KMS-11 (cell line): Measurements from ENCODE around the gene TRAF3IP1.

Experiments
- H2AFZ ChIP-seq: fragments of 200-600 bp; sonication (generic); 2 replicates; pipeline ENCODE4 v1.6.1; 2016; ENCODE audit warnings: antibody characterized with exemption, mixed run types, low read depth
- H3K27ac ChIP-seq: fragments of 200-600 bp; sonication (generic); 2 replicates; pipeline ENCODE4 v1.6.1; 2016; ENCODE audit warnings: mild to moderate bottlenecking, mixed run types
- H3K27me3 ChIP-seq: fragments of 200-600 bp; sonication (generic); 2 replicates; pipeline ENCODE4 v1.6.1; 2017; ENCODE audit warnings: mild to moderate bottlenecking, low read depth, mixed run types, moderate library complexity; ENCODE audit not compliant: insufficient read depth
- H3K36me3 ChIP-seq: fragments of 200-600 bp; sonication (generic); 2 replicates; pipeline ENCODE4 v1.6.1; 2017; ENCODE audit warnings: mild to moderate bottlenecking, mixed run types; ENCODE audit not compliant: insufficient read depth
- H3K4me1 ChIP-seq: fragments of 200-600 bp; sonication (generic); 2 replicates; pipeline ENCODE4 v1.6.1; 2016; ENCODE audit warnings: mild to moderate bottlenecking, low read depth, mixed run types; ENCODE audit not compliant: poor library complexity, severe bottlenecking
- H3K4me2 ChIP-seq: fragments of 200-600 bp; sonication (generic); 2 replicates; pipeline ENCODE4 v1.7.0; 2016; ENCODE audit warnings: mild to moderate bottlenecking, mixed run types
- H3K4me3 ChIP-seq: fragments of 200-600 bp; sonication (generic); IDR thresholded peaks from 2 replicates; pipeline ENCODE4 v1.6.1; 2017; ENCODE audit warnings: low read depth, low read length, mixed read lengths; ENCODE audit not compliant: insufficient read depth
- H3K79me2 ChIP-seq: fragments of 200-600 bp; sonication (generic); 2 replicates; pipeline ENCODE4 v1.6.1; 2016; ENCODE audit warnings: low read depth, mixed run types; ENCODE audit not compliant: insufficient read depth
- H3K9ac ChIP-seq: fragments of 200-600 bp; sonication (generic); 2 replicates; pipeline ENCODE4 v1.6.1; 2016; ENCODE audit warnings: mild to moderate bottlenecking, mixed run types
- H4K20me1 ChIP-seq: fragments of 200-600 bp; sonication (generic); 2 replicates; pipeline ENCODE4 v1.6.1; 2016; ENCODE audit warnings: mild to moderate bottlenecking, mixed run types; ENCODE audit not compliant: insufficient read depth
- TF ChIP-seq, protein P1 (sequence below): fragments of 200-600 bp; sonication (generic); conservative IDR thresholded peaks from 2 replicates; pipeline ENCODE4 v1.6.1; 2017; ENCODE audit warnings: low read depth, mild to moderate bottlenecking, antibody characterized with exemption, low read length, moderate library complexity, mixed read lengths

Gene TRAF3IP1

DNA sequence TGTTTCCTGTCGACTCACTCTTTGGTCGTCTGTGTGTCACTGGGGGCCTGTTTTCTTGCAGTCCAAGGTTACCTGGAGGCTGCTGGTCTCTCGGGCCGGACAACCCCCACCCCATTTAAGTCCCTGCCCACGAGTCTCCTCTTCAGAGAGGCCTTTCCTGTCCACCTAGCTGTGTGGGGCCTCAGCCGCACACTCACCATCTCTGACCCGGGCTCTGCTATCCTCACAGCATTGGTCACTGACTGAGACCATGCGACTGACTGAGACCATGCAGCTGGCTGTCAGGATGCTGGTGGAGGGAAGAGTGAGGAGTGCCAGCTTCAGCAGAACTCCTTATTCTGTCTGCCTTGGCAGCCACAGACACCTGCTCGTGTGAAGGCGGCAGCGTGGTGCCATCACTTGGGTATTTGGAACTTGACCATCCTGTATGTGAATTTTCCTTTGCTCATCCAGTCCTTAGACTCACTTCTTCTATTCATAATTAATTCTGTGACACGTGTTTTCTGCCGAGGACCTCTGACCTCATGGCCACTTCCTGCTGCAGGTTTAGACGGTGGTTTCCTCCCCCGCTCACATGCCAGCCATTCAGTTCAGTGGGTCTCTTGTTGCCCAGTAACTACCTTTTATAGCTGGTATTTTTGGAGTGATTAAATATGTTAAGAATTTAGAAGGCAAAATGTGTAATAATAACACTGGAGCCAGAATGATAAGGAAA lies 58.9 kb downstream of the TRAF3IP1 start:
- H3K4me1 ChIP-seq = no peaks in the 10 kb centered on the region
- H3K27ac ChIP-seq = no peak overlapping the region
- H3K4me3 ChIP-seq = no peak overlapping the region
- TF ChIP-seq, protein P1, sequence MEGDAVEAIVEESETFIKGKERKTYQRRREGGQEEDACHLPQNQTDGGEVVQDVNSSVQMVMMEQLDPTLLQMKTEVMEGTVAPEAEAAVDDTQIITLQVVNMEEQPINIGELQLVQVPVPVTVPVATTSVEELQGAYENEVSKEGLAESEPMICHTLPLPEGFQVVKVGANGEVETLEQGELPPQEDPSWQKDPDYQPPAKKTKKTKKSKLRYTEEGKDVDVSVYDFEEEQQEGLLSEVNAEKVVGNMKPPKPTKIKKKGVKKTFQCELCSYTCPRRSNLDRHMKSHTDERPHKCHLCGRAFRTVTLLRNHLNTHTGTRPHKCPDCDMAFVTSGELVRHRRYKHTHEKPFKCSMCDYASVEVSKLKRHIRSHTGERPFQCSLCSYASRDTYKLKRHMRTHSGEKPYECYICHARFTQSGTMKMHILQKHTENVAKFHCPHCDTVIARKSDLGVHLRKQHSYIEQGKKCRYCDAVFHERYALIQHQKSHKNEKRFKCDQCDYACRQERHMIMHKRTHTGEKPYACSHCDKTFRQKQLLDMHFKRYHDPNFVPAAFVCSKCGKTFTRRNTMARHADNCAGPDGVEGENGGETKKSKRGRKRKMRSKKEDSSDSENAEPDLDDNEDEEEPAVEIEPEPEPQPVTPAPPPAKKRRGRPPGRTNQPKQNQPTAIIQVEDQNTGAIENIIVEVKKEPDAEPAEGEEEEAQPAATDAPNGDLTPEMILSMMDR = no peak
- H3K4me2 ChIP-seq = no peak overlapping the region
- no peak overlapping the region for H2AFZ ChIP-seq
- no peaks in the 10 kb centered on the region for H3K27me3 ChIP-seq
- H3K9ac ChIP-seq = no peak overlapping the region
- no peaks in the 10 kb centered on the region for H3K79me2 ChIP-seq
- H4K20me1 ChIP-seq = no peaks in the 10 kb centered on the region
- no peaks in the 10 kb centered on the region for H3K36me3 ChIP-seq

DNA sequence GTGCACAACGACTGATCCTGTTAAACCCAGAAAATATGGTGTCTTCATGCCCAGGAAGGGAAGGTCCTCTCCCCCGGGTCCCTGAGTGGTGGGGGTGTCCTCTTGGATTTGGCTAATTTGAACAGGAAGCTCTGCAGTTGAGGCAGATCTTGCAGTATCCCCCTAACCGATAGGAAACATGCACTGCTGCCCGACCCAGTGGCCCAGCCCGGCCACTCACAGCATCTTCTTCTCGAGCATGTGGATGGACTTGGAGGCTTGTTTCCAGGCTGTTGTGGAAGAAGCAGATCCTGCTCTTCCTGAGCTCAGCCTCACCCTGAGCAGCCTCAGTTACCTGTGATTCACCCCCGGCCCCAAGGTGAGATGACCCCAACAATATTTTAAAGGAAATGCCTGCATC lies 60.0 kb downstream of the TRAF3IP1 start:
- no peaks in the 10 kb centered on the region for H4K20me1 ChIP-seq
- no peaks in the 10 kb centered on the region for H3K4me1 ChIP-seq
- H2AFZ ChIP-seq = no peak overlapping the region
- no peaks in the 10 kb centered on the region for H3K79me2 ChIP-seq
- no peak overlapping the region for H3K27ac ChIP-seq
- no peak overlapping the region for H3K4me3 ChIP-seq
- H3K9ac ChIP-seq = no peak overlapping the region
- TF ChIP-seq, protein P1 = no peak
- H3K4me2 ChIP-seq = no peak overlapping the region
- H3K27me3 ChIP-seq = no peaks in the 10 kb centered on the region
- no peaks in the 10 kb centered on the region for H3K36me3 ChIP-seq

DNA sequence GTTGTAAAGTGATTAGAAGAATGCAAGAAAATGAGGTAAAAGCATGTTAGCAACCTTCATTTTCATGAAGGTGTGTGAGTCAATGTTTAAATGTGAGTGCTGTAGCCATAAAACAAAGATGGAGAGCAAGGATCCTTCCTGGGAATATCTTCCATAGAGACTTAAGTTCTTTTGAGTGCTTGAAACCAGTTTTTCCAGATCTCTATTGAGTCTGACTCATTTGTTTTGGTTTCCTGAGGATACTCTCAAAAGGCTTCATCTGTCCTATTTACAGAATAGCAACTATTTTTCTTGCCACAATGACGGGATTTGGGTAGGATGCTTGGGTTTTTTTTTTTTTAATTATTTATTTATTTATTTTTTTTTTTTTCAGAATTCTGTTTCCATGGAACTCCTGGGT lies 60.5 kb downstream of the TRAF3IP1 start:
- H2AFZ ChIP-seq = no peak overlapping the region

DNA sequence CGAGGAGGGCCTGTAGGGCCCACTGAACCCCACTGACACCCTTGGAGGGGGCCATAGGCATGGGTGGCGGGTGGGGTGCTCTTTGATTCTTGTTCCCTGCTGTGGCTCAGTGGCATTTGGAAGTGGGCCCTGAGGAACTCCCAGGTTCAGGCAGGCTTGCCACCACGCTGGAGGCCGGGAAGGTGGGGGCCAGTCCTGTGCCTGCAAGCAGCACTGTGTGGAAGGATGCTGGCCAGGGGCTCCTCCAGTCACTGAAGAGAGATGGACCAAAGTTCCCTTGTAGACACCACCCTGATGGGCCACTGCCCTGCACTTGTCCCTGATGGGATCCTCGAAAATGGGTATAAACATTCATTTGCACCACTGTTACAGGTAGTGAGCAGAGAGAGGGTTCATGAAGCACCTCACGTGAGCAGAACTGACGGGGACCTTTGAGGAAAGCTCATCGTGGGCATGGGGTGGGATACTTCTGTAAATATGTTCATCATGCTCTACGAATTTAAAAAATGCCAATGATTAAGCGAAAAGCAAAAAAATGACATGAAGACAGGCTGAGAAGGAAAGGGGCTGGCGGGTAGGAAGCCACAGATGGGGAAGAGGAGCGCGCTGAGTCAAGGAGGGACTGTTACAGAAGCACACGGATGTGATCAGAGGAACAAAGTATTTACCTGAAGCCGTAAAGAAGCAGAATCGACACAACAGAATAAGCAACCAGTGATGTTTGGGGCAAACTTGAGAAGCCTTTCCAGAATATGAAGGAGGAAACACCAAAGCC lies 61.2 kb downstream of the TRAF3IP1 start:
- Histone ChIP-seq H3K79me2 (no peaks in the 10 kb centered on the region), H3K36me3 (no peaks in the 10 kb centered on the region), H3K4me1 (no peaks in the 10 kb centered on the region), H3K4me2 (no peak overlapping the region), H4K20me1 (no peaks in the 10 kb centered on the region), H3K4me3 (no peak overlapping the region), H3K27ac (no peak overlapping the region), H2AFZ (no peak overlapping the region), H3K9ac (no peak overlapping the region), H3K27me3 (no peaks in the 10 kb centered on the region)
- TF ChIP-seq, protein P1 = no peak

More for the DNA sequence above, 60.5 kb downstream of the TRAF3IP1 start:
- no peak overlapping the region for H3K4me3 ChIP-seq
- H3K4me2 ChIP-seq = no peak overlapping the region
- no peaks in the 10 kb centered on the region for H3K36me3 ChIP-seq
- H3K4me1 ChIP-seq = no peaks in the 10 kb centered on the region
- H3K79me2 ChIP-seq = no peaks in the 10 kb centered on the region
- TF ChIP-seq, protein P1 = no peak
- H4K20me1 ChIP-seq = no peaks in the 10 kb centered on the region
- H3K27ac ChIP-seq = no peak overlapping the region
- H3K9ac ChIP-seq = no peak overlapping the region
- no peaks in the 10 kb centered on the region for H3K27me3 ChIP-seq
